Thoracic aorta (tissue), 2 donors: ENCODE results near the gene QDPR. TPM values are rescaled to one million over a fixed set of nuclear protein-coding genes. Genes with fewer than 3 reads are reported as not detected.

ENCODE experiments used
- ATAC-seq: fragments of 150-250 bp; one replicate; pipeline ENCODE4 v1.8.0; 2017; ENCODE audit warnings: low read depth; ENCODE audit not compliant: insufficient number of reproducible peaks, low FRiP score
- DNase-seq: peaks from one replicate; pipeline ENCODE4 v3.0.0-alpha.2; 2020; ENCODE audit warnings: low spot score
- H3K27ac ChIP-seq, 2 donors: fragments of 200-600 bp; sonication (generic); 1 replicate in 1 of 2; 2 replicates in 1 of 2; pipeline ENCODE4 v1.5.1; 2016; ENCODE audit warnings: mild to moderate bottlenecking in 2 of 2, moderate library complexity in 2 of 2
- H3K27me3 ChIP-seq: fragments of 200-600 bp; sonication (generic); replicated peaks from 2 replicates; pipeline ENCODE4 v1.6.0; 2016; ENCODE audit warnings: mild to moderate bottlenecking; ENCODE audit not compliant: insufficient read depth
- H3K36me3 ChIP-seq: fragments of 200-600 bp; sonication (generic); one replicate; pipeline ENCODE4 v1.5.1; 2016
- H3K4me1 ChIP-seq, 2 donors: fragments of 200-600 bp; sonication (generic); 1 replicate in 1 of 2; 2 replicates in 1 of 2; pipeline versions ENCODE4 v1.5.1 to v1.6.0; 2016; ENCODE audit warnings: low read depth in 2 of 2, mild to moderate bottlenecking in 1 of 2; ENCODE audit not compliant: control insufficient read depth in 1 of 2
- H3K4me3 ChIP-seq: fragments of 200-600 bp; sonication (generic); 2 replicates; pipeline ENCODE4 v1.5.1; 2016; ENCODE audit warnings: mild to moderate bottlenecking
- H3K9me3 ChIP-seq: fragments of 200-600 bp; sonication (generic); 2 replicates; pipeline ENCODE4 v1.5.1; 2016
- CTCF ChIP-seq: fragments of 200-600 bp; sonication (generic); IDR thresholded peaks from one replicate; pipeline ENCODE4 v1.5.1; 2019; ENCODE audit warnings: antibody characterized with exemption
- total RNA-seq, 2 donors: library from RNA; depleted of rRNA; stranded (reverse); fragments of >200 nt; gene quantifications; one replicate each; pipeline versions ENCODE4 v1.1.0 to v1.2.3, GENCODE V29; 2016

The QDPR gene
- total RNA-seq, 2 donors from 2014 or later: 9.0 to 10.7 TPM

GRCh38 chr4:17528551-17529165 is 16.8 kb upstream of the QDPR start:
- DNase-seq (no peak), ATAC-seq (no peak)
- H3K4me3 ChIP-seq: no peak overlapping the region
- no peaks in the 10 kb centered on the region for H3K27me3 ChIP-seq
- no peaks in the 10 kb centered on the region for H3K9me3 ChIP-seq
- H3K4me1 ChIP-seq: no peaks in the 10 kb centered on the region
- no peak overlapping the region for H3K27ac ChIP-seq
- no peak for TF ChIP-seq CTCF
- H3K36me3 ChIP-seq: no peaks in the 10 kb centered on the region

GRCh38 chr4:17526695-17527477 is 15.0 kb upstream of the QDPR start:
- Histone ChIP-seq H3K4me1 (no peaks in the 10 kb centered on the region), H3K9me3 (no peaks in the 10 kb centered on the region), H3K27ac (no peak overlapping the region), H3K4me3 (no peak overlapping the region), H3K36me3 (no peaks in the 10 kb centered on the region), H3K27me3 (no peaks in the 10 kb centered on the region)
- ATAC-seq (no peak), DNase-seq (no peak)
- no peak for TF ChIP-seq CTCF

- Histone ChIP-seq H3K27ac (no peak overlapping the region), H3K4me1 (no peaks in the 10 kb centered on the region), H3K9me3 (no peaks in the 10 kb centered on the region), H3K27me3 (no peaks in the 10 kb centered on the region), H3K36me3 (no peaks in the 10 kb centered on the region), H3K4me3 (no peak overlapping the region)
- DNase-seq: no peak
- TF ChIP-seq CTCF: no peak
- ATAC-seq: no peak
Observed at GRCh38 chr4:17523662-17524061, 11.8 kb upstream of the QDPR start.

GRCh38 chr4:17521595-17521994 is 9.7 kb upstream of the QDPR start:
- ATAC-seq: no peak
- no peak overlapping the region for H3K27ac ChIP-seq
- no peaks in the 10 kb centered on the region for H3K27me3 ChIP-seq
- no peaks in the 10 kb centered on the region for H3K9me3 ChIP-seq
- no peaks in the 10 kb centered on the region for H3K36me3 ChIP-seq
- no peak overlapping the region for H3K4me3 ChIP-seq
- no peaks in the 10 kb centered on the region for H3K4me1 ChIP-seq
- no peak for TF ChIP-seq CTCF
- no peak for DNase-seq

GRCh38 chr4:17517664-17518063 is 5.8 kb upstream of the QDPR start:
- Histone ChIP-seq H3K27ac (no peak overlapping the region), H3K4me3 (no peak overlapping the region), H3K36me3 (no peaks in the 10 kb centered on the region), H3K27me3 (no peaks in the 10 kb centered on the region), H3K9me3 (no peaks in the 10 kb centered on the region), H3K4me1 (peaks cover under 1 to 7% of the 10 kb centered on the region in 2 donors)
- no peak for DNase-seq
- no peak for ATAC-seq
- no peak for TF ChIP-seq CTCF
